ENCODE data around the gene ATP2A1.
A peak's percentile ranks its signal among the peaks of the same experiment; 100 is the strongest.
"Not testable (repeated sequence)": the region's sequence is repeated elsewhere in the genome, so short reads cannot be mapped to it uniquely, and the experiment has no call there.

Gene ATP2A1

DNA sequence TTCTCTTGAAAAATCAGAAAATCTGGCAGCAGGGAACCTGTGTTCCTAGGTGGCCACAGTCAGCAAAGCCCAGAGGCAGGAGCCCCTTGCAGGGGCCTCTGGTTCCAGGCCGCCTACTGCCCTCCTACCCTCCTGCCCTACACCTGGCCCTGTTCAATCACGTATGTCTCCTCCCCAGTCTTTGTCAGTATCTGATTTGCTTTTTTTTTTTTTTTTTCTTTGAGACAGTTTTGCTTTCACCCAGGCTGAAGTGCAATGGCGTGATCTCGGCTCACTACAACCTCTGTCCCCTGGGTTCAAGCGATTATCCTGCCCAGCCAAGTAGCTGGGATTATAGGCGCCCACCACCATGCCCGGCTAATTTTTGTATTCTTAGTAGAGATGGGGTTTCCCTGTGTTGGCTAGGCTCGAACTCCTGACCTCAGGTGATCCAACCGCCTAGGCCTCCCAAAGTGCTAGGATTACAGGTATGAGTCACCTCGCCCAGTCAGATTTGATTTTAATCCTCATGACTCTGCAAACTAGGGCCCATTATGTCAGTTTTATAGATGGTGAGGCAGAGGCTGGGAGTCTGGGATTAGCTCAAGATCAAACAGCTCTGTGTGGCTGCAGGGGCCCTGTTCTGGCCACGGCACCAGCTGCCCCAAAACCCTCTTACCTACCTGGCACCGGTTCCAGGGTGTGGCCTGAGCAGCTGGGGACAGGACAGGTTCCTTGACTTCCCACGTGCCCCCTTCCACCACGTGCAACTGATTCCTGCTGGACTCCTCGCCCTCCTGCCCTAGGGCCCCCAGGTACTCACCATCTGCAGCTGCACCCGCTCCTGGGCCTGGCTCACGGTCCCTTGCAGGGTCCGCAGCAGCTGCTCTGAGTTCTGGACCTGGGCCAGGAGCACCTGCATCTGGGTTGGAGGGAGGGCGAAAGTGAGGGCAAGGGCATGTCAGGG is 32.1 kb downstream of the ATP2A1 start:
- no peak for DNase-seq (ENCODE audit: low read depth in 2 of 2)

DNA sequence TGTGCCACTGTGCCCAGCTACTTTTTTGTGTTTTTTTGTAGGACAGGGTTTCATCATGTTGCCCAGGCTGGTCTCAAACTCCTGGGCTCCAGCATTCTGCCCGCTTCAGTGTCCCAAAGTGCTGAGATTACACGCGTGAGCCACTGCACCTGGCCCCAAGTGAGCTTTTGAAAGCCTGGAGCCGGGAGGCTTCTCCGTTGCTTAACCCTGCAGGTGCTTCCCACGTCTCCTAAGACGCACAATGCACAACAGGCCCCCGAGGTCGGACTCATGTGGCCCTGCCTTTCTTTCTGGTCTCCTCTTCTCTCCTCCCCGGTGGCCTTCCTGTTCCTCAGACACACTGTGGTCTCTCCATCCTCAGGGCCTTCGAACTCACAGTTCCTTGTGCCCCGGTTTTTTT is 34.3 kb downstream of the ATP2A1 start:
- no peak for DNase-seq (ENCODE audit: low read depth in 2 of 2)

DNA sequence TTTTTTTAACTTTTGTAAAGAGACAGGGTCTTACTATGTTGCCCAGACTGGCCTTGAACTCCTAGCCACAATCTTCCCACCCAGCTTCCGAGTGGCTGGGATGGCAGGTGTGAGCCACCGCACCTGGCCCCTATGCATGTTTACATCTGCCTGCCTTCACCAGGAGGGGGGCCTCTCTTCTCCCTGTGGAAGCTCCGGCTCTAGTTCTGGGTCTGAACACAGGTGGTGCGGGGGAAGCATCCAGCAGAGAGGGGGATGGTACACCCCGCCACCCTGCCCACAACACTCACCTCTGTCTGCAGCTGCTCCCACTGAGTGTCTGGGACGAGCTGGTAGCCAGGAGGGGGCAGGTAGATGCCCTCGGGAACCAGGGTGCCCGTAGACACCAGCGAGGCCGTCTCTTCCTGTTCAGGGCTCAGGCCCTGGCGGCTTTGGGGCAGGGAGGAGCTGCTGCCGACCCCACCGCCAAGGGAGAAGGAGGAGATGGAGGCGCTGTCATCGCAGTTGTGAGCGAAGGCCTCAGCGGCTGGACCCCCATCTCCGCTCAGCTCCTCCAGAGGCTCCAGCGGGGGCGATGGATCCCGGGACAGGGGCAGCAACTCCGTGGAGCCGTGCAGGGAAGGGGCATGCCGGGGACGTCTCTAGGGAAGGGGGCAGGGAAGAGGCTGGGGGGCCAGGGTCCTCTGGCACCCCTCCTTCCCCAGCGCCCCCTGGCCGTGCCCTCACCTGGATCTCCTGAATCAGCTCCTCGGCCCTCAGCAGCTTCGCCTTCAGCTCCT is 35.8 kb downstream of the ATP2A1 start:
- DNase-seq (ENCODE audit: low read depth in 2 of 2): no peak

DNA sequence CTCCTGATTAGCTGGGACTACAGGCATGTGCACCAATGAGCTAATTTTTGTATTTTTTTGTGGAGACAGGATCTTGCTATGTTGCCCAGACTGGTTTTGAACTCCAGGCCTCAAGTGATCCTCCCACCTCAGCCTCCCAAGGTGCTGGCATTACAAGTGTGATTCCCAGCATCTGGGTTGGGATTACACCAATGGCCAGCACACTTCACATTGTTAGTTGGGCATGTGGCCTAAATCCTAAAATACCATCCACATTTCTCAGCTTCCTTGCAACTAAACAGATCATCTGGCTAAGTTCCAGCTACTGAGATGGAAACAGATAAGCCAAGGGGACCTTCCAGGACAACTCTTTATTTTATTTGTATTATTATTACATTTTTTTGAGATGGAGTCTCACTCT is 36.9 kb downstream of the ATP2A1 start:
- DNase-seq (ENCODE audit: low read depth in 2 of 2): no peak

DNA sequence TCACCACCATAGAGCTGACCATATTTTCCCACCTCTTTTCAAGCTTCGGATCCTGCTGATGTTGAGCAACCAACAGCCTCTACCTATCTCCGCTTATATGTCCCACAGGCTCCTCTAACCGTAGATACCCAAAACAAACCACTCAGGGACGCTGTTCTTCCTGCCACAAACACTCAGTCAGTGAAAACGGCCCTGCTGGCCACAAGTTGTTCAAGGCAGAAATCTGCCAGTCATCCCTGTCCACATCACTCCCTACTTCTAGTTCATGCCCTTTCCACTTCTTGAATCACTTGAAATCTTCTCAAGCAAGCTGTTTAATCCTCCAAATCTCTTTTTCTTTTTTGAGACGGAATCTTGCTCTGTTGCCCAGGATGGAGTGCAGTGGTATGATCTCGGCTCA is 38.8 kb downstream of the ATP2A1 start:
- DNase-seq (ENCODE audit: low read depth in 2 of 2): no peak

DNA sequence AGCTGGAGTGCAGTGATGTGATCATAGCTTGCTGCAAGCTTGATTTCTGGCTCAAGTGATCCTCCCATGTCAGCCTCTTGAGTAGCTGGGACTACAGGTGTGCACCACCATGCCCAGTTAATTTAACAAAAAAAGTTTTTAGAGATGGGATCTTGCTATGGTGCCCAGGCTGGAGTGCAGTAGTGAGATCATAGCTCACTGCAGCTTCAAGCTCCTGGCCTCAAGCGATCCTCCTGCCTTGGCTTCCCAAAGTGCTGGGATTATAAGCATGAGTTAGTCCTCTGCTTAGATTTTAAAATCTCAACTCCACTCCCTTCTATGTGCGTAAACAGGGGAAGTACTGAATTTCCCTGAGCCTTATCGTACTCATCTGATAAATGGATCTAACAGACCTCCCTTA is 40.4 kb downstream of the ATP2A1 start:
- no peak for DNase-seq (ENCODE audit: low read depth in 2 of 2)

DNA sequence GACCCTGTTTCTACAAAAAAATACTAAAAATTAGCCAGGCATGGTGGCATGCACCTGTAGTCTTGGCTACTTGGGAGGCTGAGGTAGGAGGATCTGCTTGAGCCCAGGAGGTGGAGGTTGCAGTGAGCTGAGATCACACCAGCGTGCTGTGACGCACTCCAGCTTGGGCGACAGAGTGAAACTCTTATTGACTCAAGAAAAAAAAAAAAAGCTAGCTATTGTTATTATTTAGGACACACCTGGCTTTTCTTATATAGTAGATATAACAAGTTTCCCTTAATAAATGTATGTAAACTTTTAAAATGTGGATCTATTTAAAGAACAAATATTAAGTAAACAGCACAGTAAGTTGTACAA is 44.9 kb downstream of the ATP2A1 start:
- DNase-seq (ENCODE audit: low read depth in 2 of 2): no peak

DNA sequence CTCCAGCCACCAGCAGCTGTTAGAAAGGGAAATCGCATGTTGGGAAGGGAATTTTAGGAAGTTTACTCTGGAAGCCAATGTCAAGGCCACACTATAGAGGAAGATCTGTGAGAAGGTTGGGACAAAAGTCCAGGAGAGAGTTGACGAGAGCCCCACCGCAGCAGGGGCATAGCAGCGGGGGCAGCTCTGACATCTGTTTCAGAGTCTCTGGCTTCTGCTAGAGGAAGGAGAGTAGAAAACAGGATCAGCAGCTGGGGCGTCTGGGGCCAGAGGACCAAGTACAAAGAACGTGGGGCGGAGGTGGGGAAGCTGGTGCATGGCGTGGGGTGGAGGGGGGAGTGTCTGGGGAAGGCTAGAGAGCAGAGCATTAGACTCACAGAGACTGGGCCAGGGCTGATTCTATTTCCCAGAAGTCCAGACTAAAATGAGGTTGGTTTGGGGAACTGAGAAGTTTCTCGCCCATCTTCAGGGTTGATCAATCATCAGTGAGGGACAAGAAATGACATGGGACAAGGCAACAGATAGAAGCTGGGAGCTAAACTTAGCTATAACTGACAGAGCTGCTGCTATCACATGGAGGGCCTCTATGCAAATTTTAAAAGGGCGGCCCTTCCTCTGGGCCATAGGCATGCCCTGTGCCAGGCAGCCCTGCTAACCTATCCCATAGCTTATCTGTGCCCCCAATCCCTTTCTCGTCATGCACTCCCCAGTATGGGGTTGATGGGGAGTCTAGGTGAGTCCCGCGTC is 45.5 kb downstream of the ATP2A1 start:
- DNase-seq (ENCODE audit: low read depth in 2 of 2): no peak

DNA sequence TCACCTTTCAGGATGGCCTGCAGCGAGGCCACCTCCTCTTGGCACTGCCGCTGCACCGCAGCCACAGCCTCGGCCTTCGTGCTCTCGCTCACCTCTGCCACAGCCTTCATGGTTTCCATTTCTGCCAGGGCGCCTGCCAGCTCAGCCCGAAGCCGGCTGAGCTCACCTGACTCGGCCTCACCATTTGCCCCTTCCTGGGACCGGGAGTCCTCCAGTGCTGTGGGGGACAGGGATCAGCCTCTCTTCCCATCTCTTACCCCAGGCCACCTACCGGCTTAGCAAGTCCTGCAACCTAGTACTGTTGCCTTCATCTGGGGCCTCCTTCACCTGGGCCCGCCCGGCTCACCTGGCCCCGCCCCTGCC is 46.1 kb downstream of the ATP2A1 start:
- DNase-seq (ENCODE audit: low read depth in 2 of 2): no peak

DNA sequence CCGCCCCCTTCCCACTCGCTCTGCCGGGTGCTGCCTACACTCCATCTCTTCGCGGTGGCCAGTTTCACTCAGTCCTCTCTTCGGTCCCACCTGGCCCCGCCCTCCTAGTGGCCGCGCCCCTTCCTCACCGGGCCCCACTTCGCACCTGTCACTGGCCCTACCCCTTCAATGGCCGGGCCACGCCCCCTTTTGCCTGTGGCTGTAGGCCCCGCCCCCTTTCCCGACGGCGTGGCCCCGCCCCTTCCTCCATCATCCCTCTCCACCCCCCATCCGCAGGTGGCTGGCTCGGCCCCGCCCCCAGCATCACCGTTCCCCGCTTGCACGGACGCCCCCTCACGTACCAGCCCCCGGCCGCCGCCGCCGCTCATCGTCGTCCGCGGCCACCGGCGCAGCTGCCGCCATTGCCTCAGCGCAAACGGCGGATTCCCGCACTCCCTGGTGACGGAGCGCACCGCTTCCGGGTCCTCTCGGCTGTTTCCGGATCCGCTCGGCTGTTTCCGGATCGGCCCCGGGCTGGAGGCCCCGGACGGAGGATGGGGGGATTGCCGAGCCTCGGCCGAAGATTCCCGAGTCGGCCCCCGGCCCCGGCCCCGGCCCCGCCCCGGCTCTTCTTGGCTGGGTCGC is 46.6 kb downstream of the ATP2A1 start, which contains the start of gene RABEP2:
Gene RABEP2 (minus strand): TSS at position 477 of the 624 bp plus-strand sequence. CDS start 75 bp downstream, at position 402.
- peak; percentile 95 to 97 for DNase-seq (ENCODE audit: low read depth in 2 of 2)

DNA sequence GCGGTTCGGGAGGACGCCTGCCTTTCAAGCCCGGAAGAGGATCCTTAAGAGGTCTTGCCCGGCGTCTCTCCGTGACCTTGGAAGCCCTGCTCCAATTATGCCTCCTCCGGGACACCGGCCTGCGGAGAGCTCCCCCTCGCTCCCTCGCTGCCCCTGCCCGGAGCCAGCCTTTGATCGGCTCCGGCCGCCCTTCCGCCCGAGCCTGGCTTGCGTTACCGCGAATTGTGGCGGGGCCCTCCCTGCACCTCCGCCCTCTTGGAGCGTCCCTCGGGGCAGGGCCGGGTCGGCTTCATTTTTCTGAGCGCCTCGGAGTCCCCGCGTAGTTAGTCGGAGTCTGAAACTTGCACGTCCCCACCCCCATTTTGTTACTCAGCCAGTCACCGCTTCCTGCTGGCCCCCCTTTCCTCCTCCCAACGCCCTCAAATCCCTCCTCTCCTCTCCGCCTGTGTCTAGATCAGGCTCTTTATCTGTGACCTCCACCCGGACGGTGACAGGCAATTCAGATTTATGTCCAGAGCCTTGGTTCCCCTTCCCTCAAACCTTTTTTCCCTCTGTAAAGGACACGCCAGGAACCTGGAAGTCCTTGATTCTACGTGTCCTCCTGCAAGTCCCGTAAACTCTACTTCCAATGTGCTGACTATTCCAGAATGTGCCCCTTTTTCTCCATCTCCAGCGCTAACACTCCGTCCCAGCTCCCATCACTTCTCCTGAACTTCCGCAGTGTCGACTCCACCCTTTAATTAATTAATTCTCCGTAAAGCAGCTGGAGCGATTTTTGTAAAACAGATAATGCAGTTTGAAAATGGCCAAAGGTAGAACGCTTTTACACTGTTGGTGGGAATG is 47.3 kb downstream of the ATP2A1 start:
- DNase-seq (ENCODE audit: low read depth in 2 of 2): peak; percentile 75 to 78

DNA sequence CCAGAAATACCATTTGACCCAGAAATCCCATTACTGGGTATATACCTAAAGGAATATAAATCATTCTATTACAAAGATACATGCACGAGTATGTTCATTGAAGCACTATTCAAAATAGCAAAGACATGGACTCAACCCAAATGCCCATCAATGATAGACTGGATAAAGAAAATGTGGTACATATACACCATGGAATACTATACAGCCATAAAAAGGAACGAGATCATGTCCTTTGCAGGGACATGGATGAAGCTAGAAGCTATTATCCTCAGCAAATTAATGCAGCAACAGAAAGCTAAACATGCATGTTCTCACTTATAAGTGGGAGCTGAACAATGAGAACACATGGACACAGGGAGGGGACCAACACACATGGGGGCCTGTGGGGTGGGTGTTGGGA is 48.0 kb downstream of the ATP2A1 start:
- DNase-seq (ENCODE audit: low read depth in 2 of 2): not testable (repeated sequence)

DNA sequence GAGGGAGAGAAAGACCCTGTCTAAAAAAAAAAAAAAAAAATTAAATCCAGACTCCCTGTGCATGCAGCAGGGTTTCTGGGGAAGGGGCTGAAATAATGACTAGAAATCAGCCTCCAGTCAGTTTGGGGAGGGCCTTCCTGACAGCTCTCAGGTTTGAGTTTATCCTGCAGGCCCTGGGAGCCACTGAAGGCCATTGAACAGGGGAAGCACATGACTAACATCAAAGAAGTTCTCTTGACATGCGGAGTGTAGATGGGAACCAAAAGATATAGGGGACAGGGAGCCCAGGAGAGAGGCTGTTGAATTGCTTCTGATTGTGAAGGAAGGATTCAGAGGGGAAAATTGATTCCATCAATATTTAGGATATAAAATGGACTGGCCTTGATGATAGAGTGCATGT is 49.5 kb downstream of the ATP2A1 start:
- DNase-seq (ENCODE audit: low read depth in 2 of 2): no peak

DNA sequence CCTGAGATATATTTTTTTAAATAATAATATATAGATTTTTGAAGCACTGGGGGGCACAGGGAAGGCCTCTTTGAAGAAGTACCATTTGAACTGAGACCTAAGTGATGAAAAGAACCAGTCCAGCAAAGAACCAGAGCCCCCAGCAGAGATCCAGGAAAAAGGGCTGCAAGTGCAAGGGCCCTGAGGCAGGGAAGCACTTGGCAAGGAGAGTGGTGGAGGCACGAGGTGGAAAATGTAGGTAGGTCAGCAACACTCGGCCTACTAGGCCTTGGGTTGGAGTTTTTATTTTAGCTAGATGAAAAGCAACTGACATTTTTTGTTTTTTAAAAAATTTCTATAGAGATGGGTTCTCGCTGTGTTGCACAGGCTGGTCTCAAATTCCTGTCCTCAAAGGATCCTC is 51.9 kb downstream of the ATP2A1 start:
- DNase-seq (ENCODE audit: low read depth in 2 of 2): no peak

DNA sequence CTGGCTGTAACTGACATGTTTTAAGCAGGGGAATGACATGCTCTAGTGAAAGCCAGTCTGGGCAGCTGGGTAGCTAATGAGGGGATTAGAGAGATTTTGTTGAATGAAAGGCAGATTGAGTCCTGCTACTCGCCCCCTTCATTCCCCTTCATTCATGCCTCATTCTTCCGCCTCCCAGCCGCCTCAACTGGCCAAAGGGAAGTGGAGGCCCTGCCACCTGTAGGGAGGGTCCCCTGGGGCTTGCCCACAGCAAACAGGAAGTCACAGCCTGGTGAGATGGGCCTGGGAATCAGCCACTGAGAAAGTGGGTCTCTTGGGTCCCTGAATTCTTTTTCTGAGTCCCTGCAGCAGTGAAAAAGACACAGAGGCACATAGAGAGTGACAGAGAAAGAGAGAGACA is 52.4 kb downstream of the ATP2A1 start:
- no peak for DNase-seq (ENCODE audit: low read depth in 2 of 2)

DNA sequence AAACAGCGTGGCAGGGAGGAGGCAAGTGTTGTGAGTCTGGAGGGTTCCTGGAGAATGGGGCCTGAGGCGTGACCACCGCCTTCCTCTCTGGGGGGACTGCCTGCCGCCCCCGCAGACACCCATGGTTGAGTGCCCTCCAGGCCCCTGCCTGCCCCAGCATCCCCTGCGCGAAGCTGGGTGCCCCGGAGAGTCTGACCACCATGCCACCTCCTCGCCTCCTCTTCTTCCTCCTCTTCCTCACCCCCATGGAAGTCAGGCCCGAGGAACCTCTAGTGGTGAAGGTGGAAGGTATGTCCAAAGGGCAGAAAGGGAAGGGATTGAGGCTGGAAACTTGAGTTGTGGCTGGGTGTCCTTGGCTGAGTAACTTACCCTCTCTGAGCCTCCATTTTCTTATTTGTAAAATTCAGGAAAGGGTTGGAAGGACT is 53.5 kb downstream of the ATP2A1 start, which contains the start of gene CD19:
Gene CD19 (plus strand): TSS at position 171 of the 425 bp plus-strand sequence. CDS start 30 bp downstream, at position 201.
- DNase-seq (ENCODE audit: low read depth in 2 of 2): no peak

DNA sequence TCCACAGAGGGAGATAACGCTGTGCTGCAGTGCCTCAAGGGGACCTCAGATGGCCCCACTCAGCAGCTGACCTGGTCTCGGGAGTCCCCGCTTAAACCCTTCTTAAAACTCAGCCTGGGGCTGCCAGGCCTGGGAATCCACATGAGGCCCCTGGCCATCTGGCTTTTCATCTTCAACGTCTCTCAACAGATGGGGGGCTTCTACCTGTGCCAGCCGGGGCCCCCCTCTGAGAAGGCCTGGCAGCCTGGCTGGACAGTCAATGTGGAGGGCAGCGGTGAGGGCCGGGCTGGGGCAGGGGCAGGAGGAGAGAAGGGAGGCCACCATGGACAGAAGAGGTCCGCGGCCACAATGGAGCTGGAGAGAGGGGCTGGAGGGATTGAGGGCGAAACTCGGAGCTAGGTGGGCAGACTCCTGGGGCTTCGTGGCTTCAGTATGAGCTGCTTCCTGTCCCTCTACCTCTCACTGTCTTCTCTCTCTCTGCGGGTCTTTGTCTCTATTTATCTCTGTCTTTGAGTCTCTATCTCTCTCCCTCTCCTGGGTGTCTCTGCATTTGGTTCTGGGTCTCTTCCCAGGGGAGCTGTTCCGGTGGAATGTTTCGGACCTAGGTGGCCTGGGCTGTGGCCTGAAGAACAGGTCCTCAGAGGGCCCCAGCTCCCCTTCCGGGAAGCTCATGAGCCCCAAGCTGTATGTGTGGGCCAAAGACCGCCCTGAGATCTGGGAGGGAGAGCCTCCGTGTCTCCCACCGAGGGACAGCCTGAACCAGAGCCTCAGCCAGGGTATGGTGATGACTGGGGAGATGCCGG is 54.3 kb downstream of the ATP2A1 start:
- no peak for DNase-seq (ENCODE audit: low read depth in 2 of 2)

DNA sequence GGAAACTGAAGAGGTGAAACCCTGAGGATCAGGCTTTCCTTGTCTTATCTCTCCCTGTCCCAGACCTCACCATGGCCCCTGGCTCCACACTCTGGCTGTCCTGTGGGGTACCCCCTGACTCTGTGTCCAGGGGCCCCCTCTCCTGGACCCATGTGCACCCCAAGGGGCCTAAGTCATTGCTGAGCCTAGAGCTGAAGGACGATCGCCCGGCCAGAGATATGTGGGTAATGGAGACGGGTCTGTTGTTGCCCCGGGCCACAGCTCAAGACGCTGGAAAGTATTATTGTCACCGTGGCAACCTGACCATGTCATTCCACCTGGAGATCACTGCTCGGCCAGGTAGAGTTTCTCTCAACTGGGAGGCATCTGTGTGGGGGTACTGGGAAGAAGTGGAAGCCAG is 54.9 kb downstream of the ATP2A1 start:
- no peak for DNase-seq (ENCODE audit: low read depth in 2 of 2)

DNA sequence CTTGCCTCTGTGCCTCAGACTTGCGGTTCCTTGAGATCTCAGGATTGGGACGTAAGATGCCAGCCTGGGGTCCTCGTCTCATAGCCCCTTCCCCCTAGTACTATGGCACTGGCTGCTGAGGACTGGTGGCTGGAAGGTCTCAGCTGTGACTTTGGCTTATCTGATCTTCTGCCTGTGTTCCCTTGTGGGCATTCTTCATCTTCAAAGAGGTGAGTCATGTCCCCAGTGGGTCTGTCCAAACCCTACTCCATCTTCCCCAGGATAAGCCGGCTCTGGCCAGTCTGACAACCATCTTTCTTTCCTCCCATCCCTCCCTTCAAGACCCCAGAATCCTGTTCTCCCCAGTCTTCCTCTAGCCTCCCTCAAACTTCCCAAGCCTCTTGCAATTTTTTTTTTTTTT is 57.1 kb downstream of the ATP2A1 start:
- DNase-seq (ENCODE audit: low read depth in 2 of 2): no peak

Measured in stimulated activated CD8-positive, alpha-beta memory T cell treated with anti-CD3 and anti-CD28 coated beads, Interleukin-2, amount 100 ng/mL, for 48 hours (primary cell).